Ovary (tissue), 9 donors: ENCODE measurements around the gene APBA1. TPM values are rescaled to one million over a fixed set of nuclear protein-coding genes. Genes with fewer than 3 reads are reported as not detected.
A peak's percentile ranks its signal among the peaks of the same experiment; 100 is the strongest.

ENCODE experiments used
- DNase-seq, 5 donors: peaks; one replicate each; pipeline ENCODE4 v3.0.0-alpha.2; 2019 to 2020
- H3K27ac ChIP-seq, 2 donors: fragments of 200-600 bp; one replicate each; pipeline versions ENCODE4 v1.5.1 to v1.8.0; 2019 to 2022
- H3K27me3 ChIP-seq: fragments of 200-600 bp; one replicate; pipeline ENCODE4 v1.8.0; 2022
- H3K36me3 ChIP-seq: fragments of 200-600 bp; sonication (generic); one replicate; pipeline ENCODE4 v1.5.1; 2019
- H3K4me1 ChIP-seq: one replicate; pipeline ENCODE4 v1.8.1; 2013; ENCODE audit warnings: mild to moderate bottlenecking, moderate library complexity; ENCODE audit not compliant: insufficient read depth
- H3K4me3 ChIP-seq: fragments of 200-600 bp; sonication (generic); one replicate; pipeline ENCODE4 v1.5.1; 2017
- H3K9me3 ChIP-seq, 2 donors: fragments of 200-600 bp in 1 of 2; sonication (generic) in 1 of 2; one replicate each; pipeline versions ENCODE4 v1.5.1 to v1.8.1; 2013 to 2019; ENCODE audit warnings: mild to moderate bottlenecking in 1 of 2, moderate library complexity in 1 of 2
- CTCF ChIP-seq, 3 donors: fragments of 450-650 bp in 2 of 3; fragments of 200-600 bp in 1 of 3; IDR thresholded peaks; one replicate each; pipeline versions ENCODE4 v1.5.1 to v1.8.0; 2016 to 2022; ENCODE audit warnings: antibody characterized with exemption in 3 of 3, mild to moderate bottlenecking in 1 of 3
- EP300 ChIP-seq: sonication (generic); formaldehyde crosslinking; IDR thresholded peaks from one replicate; pipeline ENCODE4 v1.6.1; 2017; ENCODE audit warnings: antibody characterized with exemption
- POLR2A ChIP-seq: fragments of 450-650 bp; IDR thresholded peaks from one replicate; pipeline ENCODE4 v1.6.1; 2017; ENCODE audit warnings: antibody characterized with exemption, mild to moderate bottlenecking, moderate library complexity
- WGBS, 3 donors: extraction: QIAGEN DNeasy Blood & Tissue Kit in 1 of 3; methylation state at CpG; one replicate each; pipeline versions ENCODE4 v1.1.5 to v1.1.7; 2013 to 2017; 5-methylcytosine and 5-hydroxymethylcytosine counted together
- intact Hi-C, 4 donors: fragments of 100-400 bp; cut with DNase I; formaldehyde crosslinking; loops; one replicate each; pipeline versions ENCODE4 v1.11.0 to v1.15.1; 2022 to 2023
- polyA plus RNA-seq, 2 donors: library from polyadenylated mRNA; stranded (reverse); fragments of 200-250 nt in 1 of 2; fragments of 350-450 nt in 1 of 2; fragmentation: Illumina TruSeq in 1 of 2; extraction: RNeasy Lipid Tissue Mini Kit (QIAGEN cat#74804) in 1 of 2; gene quantifications; one replicate each; pipeline ENCODE4 v1.2.3, GENCODE V29; 2013 to 2014
- total RNA-seq, 7 donors: library from RNA; depleted of rRNA in 2 of 7; stranded (reverse); fragments of >200 nt in 2 of 7; fragmentation: NEBNext Ultra II Directional in 3 of 7; extraction: Animal tissue kit (Norgen Biotek cat#: 25700) in 3 of 7; gene quantifications; one replicate each; pipeline versions ENCODE4 v1.1.0 to v1.2.4, GENCODE V29; 2016 to 2023
- donor health status: DM: no; HTN: no; CAD: no; lungs with moderate emphysema.
- donor health status: DM: no; HTN: no; CAD: no.
- donor health status: Bipolar disorder and iron deficiency.
- donor health status: DM: yes; HTN: yes; CAD: no.
- donor health status: DM: no; HTN: no; CAD: no.
- donor health status: DM: yes; HTN: yes; CAD: no.

APBA1 gene
- total and polyA plus RNA-seq, 9 donors = 2.8 to 17.6 (median 12.9) TPM

DNA sequence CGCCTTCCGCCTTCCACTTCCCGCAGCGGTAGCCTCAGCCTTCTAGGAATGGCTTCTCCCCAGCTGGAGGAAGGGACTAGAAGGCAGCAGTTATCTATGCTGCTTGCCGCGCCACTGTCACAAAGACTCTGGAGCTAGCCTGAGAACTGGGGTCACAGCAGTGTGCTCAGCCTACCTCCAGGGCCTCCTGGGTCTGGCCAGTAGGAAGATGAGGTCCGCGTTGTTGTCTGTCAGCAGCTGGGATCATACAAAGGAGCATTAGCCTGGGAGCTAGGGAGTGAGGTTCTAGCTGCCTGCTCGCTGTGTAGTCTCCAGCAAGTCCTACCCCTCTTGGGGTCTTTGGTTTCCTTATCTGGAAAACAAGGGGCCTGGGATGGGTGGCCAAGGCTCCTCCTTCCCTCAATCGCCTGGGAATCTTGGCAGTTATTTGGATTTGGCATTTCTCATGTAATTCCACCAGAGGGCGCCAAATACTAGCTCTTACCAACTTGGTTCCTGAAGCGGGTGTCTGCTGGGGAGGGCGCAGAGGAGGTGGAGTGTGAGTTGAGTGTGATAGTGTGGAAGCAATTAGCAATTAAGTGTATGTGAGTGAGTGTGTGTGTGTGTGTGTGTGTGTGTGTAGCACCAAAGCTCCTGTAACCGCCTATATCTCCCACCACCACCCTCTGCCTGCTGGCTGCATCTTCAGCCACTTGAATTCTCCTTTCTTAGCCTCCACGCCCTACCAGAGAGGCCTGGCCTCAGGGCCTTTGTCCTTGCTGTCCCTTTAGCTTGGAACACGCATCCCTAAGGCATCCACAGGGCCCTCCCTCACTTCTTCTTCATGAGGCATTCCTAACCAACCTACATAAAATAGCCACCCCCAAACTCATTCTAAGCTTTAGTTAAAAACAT lies 250.0 kb downstream of the APBA1 start:
- Histone ChIP-seq H3K4me3 (no peak overlapping the region), H3K36me3 (no peaks in the 10 kb centered on the region), H3K27ac (no peak overlapping the region), H3K9me3 (no peaks in the 10 kb centered on the region), H3K27me3 (no peaks in the 10 kb centered on the region), H3K4me1 (no peaks in the 10 kb centered on the region)
- TF ChIP-seq POLR2A (no peak), CTCF (IDR thresholded peaks at IDR 0.05) (peak; percentile 68 to 75 (median 74))
- intact Hi-C loops = loop anchor here (5.0 to 10.0 kb wide), 5 partner anchors 113 to 503 kb away; no protein-coding TSS in a partner anchor
- 52 to 55% (median 53%) methylated on average over 16 of the region's 16 CpGs for WGBS, 3 donors
- DNase-seq = peak; percentile 48 to 64 (median 59)

DNA sequence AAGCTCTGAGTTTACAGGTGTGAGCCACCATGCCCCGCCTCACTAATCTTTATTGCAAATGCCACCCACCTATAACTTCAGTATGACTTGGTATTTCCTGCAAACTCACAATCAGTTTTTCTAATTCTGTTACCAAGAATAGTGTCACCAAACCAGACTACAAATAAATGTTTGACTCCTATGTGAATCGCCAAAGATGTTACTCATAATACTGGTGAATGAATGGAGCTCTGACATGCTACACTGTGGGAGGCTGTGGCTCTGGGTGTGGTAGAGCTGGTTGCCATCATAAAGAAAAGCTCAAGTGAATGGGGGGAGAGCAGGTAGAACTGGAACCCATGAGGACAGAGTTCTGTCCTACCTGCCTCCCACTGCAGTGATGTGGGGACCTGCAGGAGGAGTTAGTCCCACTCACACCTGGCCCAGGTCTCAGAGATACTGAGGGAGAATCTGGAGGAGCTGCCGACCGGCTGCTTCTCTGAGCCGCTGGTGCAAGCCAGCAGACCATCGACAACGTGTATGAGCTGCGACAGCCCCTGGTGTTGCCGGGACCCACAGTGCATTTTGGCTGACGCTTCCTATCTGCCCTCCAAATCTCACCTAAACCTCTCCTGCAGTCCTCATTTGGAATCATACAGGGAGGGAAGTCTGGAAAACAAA lies 251.4 kb downstream of the APBA1 start:
- intact Hi-C loops = loop anchor here (5.0 to 10.0 kb wide), 5 partner anchors 114 to 504 kb away; no protein-coding TSS in a partner anchor
- Histone ChIP-seq H3K4me1 (no peaks in the 10 kb centered on the region), H3K27ac (no peak overlapping the region), H3K36me3 (no peaks in the 10 kb centered on the region), H3K27me3 (no peaks in the 10 kb centered on the region), H3K9me3 (no peaks in the 10 kb centered on the region), H3K4me3 (no peak overlapping the region)
- TF ChIP-seq EP300 (no peak), CTCF (IDR thresholded peaks at IDR 0.05) (no peak), POLR2A (no peak)
- 71 to 90% (median 89%) methylated on average over 10 of the region's 10 CpGs for WGBS, 3 donors
- no peak for DNase-seq

DNA sequence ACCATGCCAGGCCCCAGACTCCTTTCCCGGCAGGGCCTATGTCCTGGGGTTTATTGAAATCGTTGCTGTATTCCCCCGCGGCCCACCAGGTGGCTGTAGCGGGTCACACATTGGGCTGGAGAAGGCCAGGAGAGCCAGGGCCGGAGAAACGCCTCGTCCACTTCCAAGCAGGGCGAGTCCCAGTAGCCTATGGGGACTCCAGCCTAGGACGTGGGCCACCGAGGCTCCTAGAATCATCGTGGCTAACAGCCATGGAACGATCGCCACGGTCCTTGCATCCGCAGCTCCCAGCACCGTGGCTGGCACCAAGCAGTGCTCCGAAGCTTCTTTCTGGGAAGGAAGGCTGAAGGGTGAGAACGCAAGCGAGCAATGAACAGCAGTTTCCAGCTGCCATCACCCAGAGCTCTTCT lies 259.4 kb downstream of the APBA1 start:
- H3K4me3 ChIP-seq = no peak overlapping the region
- no peaks in the 10 kb centered on the region for H3K9me3 ChIP-seq
- TF ChIP-seq POLR2A = no peak
- no peak for TF ChIP-seq EP300
- TF ChIP-seq CTCF (IDR thresholded peaks at IDR 0.05) = peak; percentile 57 to 76 (median 64)
- intact Hi-C loops = no loop called here
- peak; percentile 67 to 83 (median 77) for DNase-seq
- H3K4me1 ChIP-seq = no peaks in the 10 kb centered on the region
- WGBS, 3 donors = 5 to 19% (median 18%) methylated on average over 20 of the region's 20 CpGs
- no peaks in the 10 kb centered on the region for H3K36me3 ChIP-seq
- no peaks in the 10 kb centered on the region for H3K27me3 ChIP-seq
- no peak overlapping the region for H3K27ac ChIP-seq

DNA sequence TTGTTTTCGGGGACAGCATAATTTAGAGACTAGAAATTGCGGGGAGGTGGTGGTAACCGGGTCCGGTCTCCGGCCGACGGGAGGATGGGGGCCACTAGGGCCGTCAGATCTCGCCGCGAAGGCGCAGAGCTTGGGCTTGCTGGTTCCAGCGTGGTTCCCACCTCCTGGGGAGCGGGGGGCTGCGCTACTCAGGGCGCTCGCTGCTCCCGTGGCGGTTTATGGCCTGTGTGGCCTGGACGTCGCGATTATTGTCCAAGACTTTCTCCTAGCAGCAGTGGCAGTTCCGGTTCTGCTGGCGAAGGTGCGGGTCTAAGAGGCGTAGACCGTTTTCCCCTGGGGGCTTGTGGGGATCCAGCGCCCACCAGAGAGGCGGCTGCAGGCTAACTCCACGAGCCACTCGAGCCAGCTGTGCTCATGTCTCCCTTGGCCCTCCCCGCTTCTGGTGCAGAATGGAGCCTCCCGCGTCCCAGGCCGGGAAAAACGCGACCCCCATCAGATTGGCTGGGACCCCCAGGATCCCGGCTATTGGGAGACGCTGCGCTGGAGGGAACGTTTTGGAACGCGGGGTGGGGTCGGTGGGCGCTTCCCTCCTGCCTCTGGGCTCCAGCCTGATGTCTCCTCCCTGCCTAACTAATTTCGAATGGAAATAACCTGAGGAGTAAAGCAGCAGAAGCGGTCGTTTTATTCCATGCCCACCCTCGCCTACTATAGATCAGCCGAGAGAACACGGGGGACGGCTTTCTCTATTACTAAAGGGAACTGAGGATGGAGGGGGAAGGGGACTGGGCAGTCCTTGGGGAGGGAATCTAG lies 260.0 kb downstream of the APBA1 start:
- WGBS, 3 donors = 73 to 80% (median 80%) methylated on average over 49 to 52 of the region's 52 CpGs
- Histone ChIP-seq H3K4me3 (no peak overlapping the region), H3K9me3 (no peaks in the 10 kb centered on the region), H3K27me3 (no peaks in the 10 kb centered on the region), H3K4me1 (no peaks in the 10 kb centered on the region), H3K27ac (no peak overlapping the region), H3K36me3 (no peaks in the 10 kb centered on the region)
- TF ChIP-seq EP300 = no peak
- no peak for TF ChIP-seq CTCF (IDR thresholded peaks at IDR 0.05)
- no peak for TF ChIP-seq POLR2A
- intact Hi-C loops = no loop called here
- DNase-seq = no peak
